ENCODE measurements around the gene ANKRD33B.
A peak's percentile ranks its signal among the peaks of the same experiment; 100 is the strongest.

ANKRD33B gene

DNA sequence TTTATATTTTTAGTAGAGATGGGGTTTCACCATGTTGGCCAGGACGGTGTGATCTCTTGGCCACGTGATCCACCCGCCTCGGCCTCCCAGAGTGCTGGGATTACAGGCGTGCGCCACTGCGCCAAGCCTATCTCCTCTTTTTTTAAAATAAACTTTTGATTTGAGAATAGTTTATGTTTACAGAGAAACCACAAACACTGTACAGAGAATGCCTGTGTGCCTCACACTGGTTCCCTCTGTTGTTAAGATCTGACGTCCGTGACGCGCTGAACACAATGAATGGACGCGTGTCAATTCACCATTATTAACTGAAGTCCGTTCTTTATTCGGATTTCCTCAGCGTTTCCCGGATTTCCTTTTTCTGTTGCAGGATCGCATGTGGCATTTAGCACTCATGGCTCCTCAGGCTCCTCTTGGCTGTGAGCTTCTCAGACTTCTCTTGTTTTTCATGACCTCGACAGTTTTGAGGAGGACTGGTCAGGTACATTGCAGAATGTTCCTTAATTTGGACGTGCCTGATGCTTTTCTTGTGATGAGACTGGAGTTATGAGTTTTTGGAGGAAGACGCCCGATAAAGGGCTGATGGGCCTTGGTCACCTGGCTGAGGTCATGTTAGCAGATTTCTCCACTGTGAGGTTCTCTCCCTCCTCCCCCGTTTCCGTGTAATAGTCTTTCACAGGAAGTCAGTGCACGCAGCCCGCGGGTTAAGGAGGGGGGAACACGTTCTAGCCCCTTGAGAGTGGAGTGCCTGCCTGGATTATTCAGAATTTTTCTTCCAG lies 69.6 kb downstream of the ANKRD33B start:
- TF ChIP-seq, protein P1, sequence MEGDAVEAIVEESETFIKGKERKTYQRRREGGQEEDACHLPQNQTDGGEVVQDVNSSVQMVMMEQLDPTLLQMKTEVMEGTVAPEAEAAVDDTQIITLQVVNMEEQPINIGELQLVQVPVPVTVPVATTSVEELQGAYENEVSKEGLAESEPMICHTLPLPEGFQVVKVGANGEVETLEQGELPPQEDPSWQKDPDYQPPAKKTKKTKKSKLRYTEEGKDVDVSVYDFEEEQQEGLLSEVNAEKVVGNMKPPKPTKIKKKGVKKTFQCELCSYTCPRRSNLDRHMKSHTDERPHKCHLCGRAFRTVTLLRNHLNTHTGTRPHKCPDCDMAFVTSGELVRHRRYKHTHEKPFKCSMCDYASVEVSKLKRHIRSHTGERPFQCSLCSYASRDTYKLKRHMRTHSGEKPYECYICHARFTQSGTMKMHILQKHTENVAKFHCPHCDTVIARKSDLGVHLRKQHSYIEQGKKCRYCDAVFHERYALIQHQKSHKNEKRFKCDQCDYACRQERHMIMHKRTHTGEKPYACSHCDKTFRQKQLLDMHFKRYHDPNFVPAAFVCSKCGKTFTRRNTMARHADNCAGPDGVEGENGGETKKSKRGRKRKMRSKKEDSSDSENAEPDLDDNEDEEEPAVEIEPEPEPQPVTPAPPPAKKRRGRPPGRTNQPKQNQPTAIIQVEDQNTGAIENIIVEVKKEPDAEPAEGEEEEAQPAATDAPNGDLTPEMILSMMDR (IDR thresholded peaks at IDR 0.05) = no peak
- peaks cover 56 to 63% of the 10 kb centered on the region in 2 experiments for H3K4me1 ChIP-seq (ENCODE audit: control insufficient read depth in 1 of 2, insufficient read depth in 1 of 2, low read depth in 1 of 2, low read length in 1 of 2)
- peak overlapping the region; percentile 41 to 53 for H3K4me3 ChIP-seq (ENCODE audit: low read depth in 1 of 2, low read length in 1 of 2)

DNA sequence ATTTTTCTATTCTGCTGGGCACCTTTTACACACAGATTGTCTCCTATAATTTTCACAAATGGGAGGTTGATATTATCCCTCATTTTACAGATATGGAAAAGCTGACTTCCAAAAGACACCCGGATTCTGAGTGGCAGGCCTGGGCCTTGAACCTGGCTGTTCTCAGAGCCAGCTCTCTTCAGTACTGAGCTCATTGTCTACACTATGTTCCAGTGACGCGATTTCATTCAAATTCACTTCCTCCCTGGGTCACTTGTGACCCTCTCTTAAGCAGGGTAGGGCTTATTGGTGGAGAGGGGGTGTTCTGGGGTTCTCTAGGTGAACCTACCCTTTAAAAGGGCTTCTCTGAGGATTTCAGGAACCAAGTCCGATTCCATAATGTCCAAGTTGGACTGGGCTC lies 70.2 kb downstream of the ANKRD33B start:
- H3K36me3 ChIP-seq = peaks cover 10% of the 10 kb centered on the region
- peak overlapping the region; percentile 91 for H3K27ac ChIP-seq
- H3K4me1 ChIP-seq (ENCODE audit: control insufficient read depth in 1 of 2, insufficient read depth in 1 of 2, low read depth in 1 of 2, low read length in 1 of 2) = peaks cover 56 to 63% of the 10 kb centered on the region in 2 experiments
- H3K4me3 ChIP-seq (ENCODE audit: low read depth in 1 of 2, low read length in 1 of 2) = peak overlapping the region; percentile 41 to 53
- no peaks in the 10 kb centered on the region for H3K9me3 ChIP-seq
- TF ChIP-seq, protein P1 (IDR thresholded peaks at IDR 0.05) = no peak
- H3K27me3 ChIP-seq = no peaks in the 10 kb centered on the region

More for the DNA sequence above, 69.6 kb downstream of the ANKRD33B start:
- H3K27me3 ChIP-seq = no peaks in the 10 kb centered on the region
- H3K9me3 ChIP-seq = no peaks in the 10 kb centered on the region
- peak overlapping the region; percentile 91 for H3K27ac ChIP-seq
- H3K36me3 ChIP-seq = peaks cover 9% of the 10 kb centered on the region

DNA sequence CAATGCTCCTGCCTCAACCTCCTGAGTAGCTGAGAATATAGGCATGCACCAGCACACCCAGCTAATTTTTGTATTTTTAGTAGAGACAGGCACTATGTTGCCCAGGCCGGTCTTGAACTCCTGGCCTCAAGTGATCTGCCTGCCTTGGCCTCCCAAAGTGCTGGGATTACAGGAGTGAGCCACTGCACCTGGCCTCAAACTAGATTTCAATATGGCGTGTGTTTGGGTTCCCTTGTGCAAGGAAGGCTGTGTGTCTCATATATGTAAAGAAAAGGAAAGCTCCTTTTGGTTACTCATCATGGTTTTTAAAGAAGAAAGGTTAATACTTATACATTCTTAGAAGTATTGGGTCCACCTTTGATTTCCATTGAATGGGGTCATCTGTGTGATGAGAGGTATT lies 70.7 kb downstream of the ANKRD33B start:
- Histone ChIP-seq H3K36me3 (peaks cover 10% of the 10 kb centered on the region), H3K4me1 (ENCODE audit: control insufficient read depth in 1 of 2, insufficient read depth in 1 of 2, low read depth in 1 of 2, low read length in 1 of 2) (peaks cover 56 to 63% of the 10 kb centered on the region in 2 experiments), H3K9me3 (no peaks in the 10 kb centered on the region), H3K4me3 (ENCODE audit: low read depth in 1 of 2, low read length in 1 of 2) (peak overlapping the region in 1 of 2 experiments; percentile 13), H3K27me3 (no peaks in the 10 kb centered on the region), H3K27ac (peak overlapping the region; percentile 91)
- TF ChIP-seq, protein P1 (IDR thresholded peaks at IDR 0.05) = no peak

DNA sequence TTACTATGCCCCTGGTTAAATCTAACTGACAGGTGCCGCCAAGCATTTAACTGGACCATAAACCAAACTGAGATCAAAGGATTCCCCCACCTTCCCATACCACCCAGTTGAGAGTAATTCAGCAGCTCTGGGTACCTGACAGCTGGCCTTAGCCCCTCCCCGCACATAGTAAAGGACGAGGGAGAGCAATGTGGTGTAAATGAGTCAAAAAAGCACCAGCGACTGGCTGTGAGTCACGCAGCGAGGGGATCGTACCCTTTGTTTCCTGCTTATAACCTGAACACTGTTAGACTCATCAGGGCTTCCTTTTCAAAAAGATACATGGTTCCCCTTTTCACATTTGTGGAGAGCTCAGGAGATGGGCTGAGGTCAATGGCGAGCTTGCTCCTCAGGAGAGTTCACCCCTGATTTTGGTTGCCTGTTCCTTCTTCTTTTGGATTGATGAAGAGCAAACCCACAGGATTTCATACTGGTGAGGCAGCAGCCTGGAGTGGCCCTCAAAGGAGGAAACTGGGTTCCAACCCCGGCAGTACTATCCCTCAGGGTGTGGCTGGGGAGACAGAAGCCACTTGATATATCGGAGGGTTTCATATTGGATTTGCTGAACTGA lies 71.5 kb downstream of the ANKRD33B start:
- H3K27ac ChIP-seq = peak overlapping the region; percentile 91
- peaks cover 56 to 67% of the 10 kb centered on the region in 2 experiments for H3K4me1 ChIP-seq (ENCODE audit: control insufficient read depth in 1 of 2, insufficient read depth in 1 of 2, low read depth in 1 of 2, low read length in 1 of 2)
- TF ChIP-seq, protein P1 (IDR thresholded peaks at IDR 0.05) = no peak
- no peaks in the 10 kb centered on the region for H3K9me3 ChIP-seq
- H3K4me3 ChIP-seq (ENCODE audit: low read depth in 1 of 2, low read length in 1 of 2) = peak overlapping the region; percentile 13 to 30
- H3K27me3 ChIP-seq = no peaks in the 10 kb centered on the region
- H3K36me3 ChIP-seq = peaks cover 10% of the 10 kb centered on the region

DNA sequence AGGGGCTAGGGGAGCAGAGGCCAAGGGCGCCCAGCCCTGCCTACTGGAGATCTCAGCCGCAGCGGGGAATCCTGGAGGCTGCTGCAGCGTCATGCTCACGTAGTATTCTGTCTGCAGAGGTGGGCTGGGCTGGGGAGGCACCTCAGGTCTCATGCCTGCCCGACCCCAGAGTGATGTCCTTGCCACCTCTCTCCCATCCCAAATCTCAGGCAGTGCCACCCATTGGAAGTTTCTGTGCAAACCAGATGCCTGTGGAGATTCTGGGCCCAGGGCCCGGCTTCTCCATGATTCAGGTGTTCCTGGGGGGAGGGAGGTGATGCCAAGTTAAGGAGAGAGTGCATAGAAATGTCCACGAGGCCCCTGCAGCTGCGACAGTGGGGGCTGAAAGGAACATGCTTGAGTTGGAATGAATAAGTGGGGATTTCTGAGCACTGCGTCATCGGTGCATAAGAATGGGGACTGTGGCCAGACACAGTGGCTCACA lies 72.0 kb downstream of the ANKRD33B start:
- Histone ChIP-seq H3K9me3 (no peaks in the 10 kb centered on the region), H3K36me3 (peaks cover 10% of the 10 kb centered on the region), H3K4me1 (ENCODE audit: control insufficient read depth in 1 of 2, insufficient read depth in 1 of 2, low read depth in 1 of 2, low read length in 1 of 2) (peaks cover 56 to 67% of the 10 kb centered on the region in 2 experiments), H3K27me3 (no peaks in the 10 kb centered on the region), H3K4me3 (ENCODE audit: low read depth in 1 of 2, low read length in 1 of 2) (no peak overlapping the region), H3K27ac (peak overlapping the region; percentile 91)
- TF ChIP-seq, protein P1 (IDR thresholded peaks at IDR 0.05) = no peak
